GM20000 (cell line): ENCODE measurements around the gene FAHD1.
A peak's percentile ranks its signal among the peaks of the same experiment; 100 is the strongest.

Experiments used
- DNase-seq: peaks from one replicate; pipeline ENCODE4 v3.0.0; 2012; ENCODE audit warnings: low spot score
- CTCF ChIP-seq: IDR thresholded peaks from 2 replicates; pipeline ENCODE4 v1.5.1; 2012; ENCODE audit warnings: mild to moderate bottlenecking, control low read depth; ENCODE audit errors: extremely low read depth, missing control alignments

The FAHD1 gene

GRCh38 chr16:1800701-1801100, 26.3 kb upstream of the FAHD1 start:
- no peak for DNase-seq
- TF ChIP-seq CTCF, result no peak

GRCh38 chr16:1807626-1808025, 19.4 kb upstream of the FAHD1 start:
- TF ChIP-seq CTCF, result no peak
- DNase-seq, result no peak

GRCh38 chr16:1808691-1809090, 18.3 kb upstream of the FAHD1 start:
- no peak for TF ChIP-seq CTCF

GRCh38 chr16:1809281-1809801, 17.7 kb upstream of the FAHD1 start:
- TF ChIP-seq CTCF, result no peak
- DNase-seq, result no peak

More at GRCh38 chr16:1808691-1809090, 18.3 kb upstream of the FAHD1 start:
- no peak for DNase-seq

- no peak for DNase-seq
- no peak for TF ChIP-seq CTCF
Observed at GRCh38 chr16:1810106-1810505, 16.9 kb upstream of the FAHD1 start.

GRCh38 chr16:1810536-1810935, 16.5 kb upstream of the FAHD1 start:
- TF ChIP-seq CTCF, result no peak
- no peak for DNase-seq

- no peak for DNase-seq
Observed at GRCh38 chr16:1812732-1813163, 14.3 kb upstream of the FAHD1 start.

More at GRCh38 chr16:1812732-1813163, 14.3 kb upstream of the FAHD1 start:
- TF ChIP-seq CTCF, result peak; percentile 8
